Measurements from ENCODE around the gene TRIM61.
"Not testable (repeated sequence)": the region's sequence is repeated elsewhere in the genome, so short reads cannot be mapped to it uniquely, and the experiment has no call there.

TRIM61 gene

GRCh38 chr4:164931551-164932324 lies 45.7 kb downstream of the TRIM61 start:
- no peak for DNase-seq (ENCODE audit: low spot score)
- no peak for TF ChIP-seq CTCF (IDR thresholded peaks at IDR 0.05; ENCODE audit: borderline replicate concordance, control extremely low read depth, extremely low read depth, insufficient read depth, missing control alignments)
- in situ Hi-C loops (cut with MboI; ENCODE audit: low sequenced_read_pairs, unreplicated experiment) = no loop called here

- DNase-seq (ENCODE audit: low spot score) = no peak
- no peak for TF ChIP-seq CTCF (IDR thresholded peaks at IDR 0.05; ENCODE audit: borderline replicate concordance, control extremely low read depth, extremely low read depth, insufficient read depth, missing control alignments)
- in situ Hi-C loops (cut with MboI; ENCODE audit: low sequenced_read_pairs, unreplicated experiment) = no loop called here
Measured at GRCh38 chr4:164930647-164931046, 46.8 kb downstream of the TRIM61 start.

GRCh38 chr4:164927101-164927500 lies 50.4 kb downstream of the TRIM61 start:
- DNase-seq (ENCODE audit: low spot score); in situ Hi-C loops (cut with MboI; ENCODE audit: low sequenced_read_pairs, unreplicated experiment): not testable (repeated sequence)

- no peak for DNase-seq (ENCODE audit: low spot score)
- no peak for TF ChIP-seq CTCF (IDR thresholded peaks at IDR 0.05; ENCODE audit: borderline replicate concordance, control extremely low read depth, extremely low read depth, insufficient read depth, missing control alignments)
Measured at GRCh38 chr4:164926301-164926700, 51.2 kb downstream of the TRIM61 start.

GRCh38 chr4:164924670-164925238 lies 52.7 kb downstream of the TRIM61 start:
- no peak for TF ChIP-seq CTCF (IDR thresholded peaks at IDR 0.05; ENCODE audit: borderline replicate concordance, control extremely low read depth, extremely low read depth, insufficient read depth, missing control alignments)
- DNase-seq (ENCODE audit: low spot score) = no peak
- in situ Hi-C loops (cut with MboI; ENCODE audit: low sequenced_read_pairs, unreplicated experiment) = no loop called here

More at GRCh38 chr4:164926301-164926700, 51.2 kb downstream of the TRIM61 start:
- in situ Hi-C loops (cut with MboI; ENCODE audit: low sequenced_read_pairs, unreplicated experiment) = no loop called here

- DNase-seq (ENCODE audit: low spot score) = no peak
- no peak for TF ChIP-seq CTCF (IDR thresholded peaks at IDR 0.05; ENCODE audit: borderline replicate concordance, control extremely low read depth, extremely low read depth, insufficient read depth, missing control alignments)
- in situ Hi-C loops (cut with MboI; ENCODE audit: low sequenced_read_pairs, unreplicated experiment) = no loop called here
Measured at GRCh38 chr4:164918956-164919355, 58.5 kb downstream of the TRIM61 start.

Data from GM13976 (cell line).